HG02870 (cell line): ENCODE data around the gene FRMD4B.

Source experiments
- ATAC-seq: cut with Tn5 transposase; IDR thresholded peaks from one replicate; pipeline ENCODE4 v1.9.1; 2021; ENCODE audit warnings: mild to moderate bottlenecking, moderate library complexity; ENCODE audit not compliant: unreplicated experiment

The FRMD4B gene

GRCh38 chr3:69142090-69142489 is 243.8 kb downstream of the FRMD4B start:
- no peak for ATAC-seq

GRCh38 chr3:69141313-69141712 is 244.6 kb downstream of the FRMD4B start:
- no peak for ATAC-seq

GRCh38 chr3:69137412-69137811 is 248.5 kb downstream of the FRMD4B start:
- ATAC-seq: no peak

GRCh38 chr3:69137005-69137404 is 248.9 kb downstream of the FRMD4B start:
- no peak for ATAC-seq

GRCh38 chr3:69130689-69131088 is 255.2 kb downstream of the FRMD4B start:
- ATAC-seq: peak; percentile 99

- no peak for ATAC-seq
These were observed 256.4 kb downstream of the FRMD4B start for GRCh38 chr3:69129531-69129930.

- no peak for ATAC-seq
These were observed 257.4 kb downstream of the FRMD4B start for GRCh38 chr3:69128509-69128908.

- no peak for ATAC-seq
These were observed 258.9 kb downstream of the FRMD4B start for GRCh38 chr3:69126999-69127398.

GRCh38 chr3:69126216-69126615 is 259.7 kb downstream of the FRMD4B start:
- ATAC-seq: no peak

GRCh38 chr3:69122403-69122802 is 263.5 kb downstream of the FRMD4B start, which contains the start of gene LMOD3:
Gene LMOD3 (minus strand): TSS chr3:69122595. CDS start chr3:69122386, 209 bp downstream.
- ATAC-seq: no peak

GRCh38 chr3:69121950-69122349 is 263.9 kb downstream of the FRMD4B start:
- no peak for ATAC-seq

- no peak for ATAC-seq
These were observed 264.4 kb downstream of the FRMD4B start for GRCh38 chr3:69121513-69121912.

GRCh38 chr3:69120879-69121464 is 264.9 kb downstream of the FRMD4B start:
- ATAC-seq: peak; percentile 77
